HG03108 (cell line): Measurements from ENCODE around the gene MICU2.

Experiments used
- ATAC-seq: cut with Tn5 transposase; IDR thresholded peaks from one replicate; pipeline ENCODE4 v1.9.1; 2021; ENCODE audit warnings: moderate library complexity; ENCODE audit not compliant: unreplicated experiment

Gene MICU2

DNA sequence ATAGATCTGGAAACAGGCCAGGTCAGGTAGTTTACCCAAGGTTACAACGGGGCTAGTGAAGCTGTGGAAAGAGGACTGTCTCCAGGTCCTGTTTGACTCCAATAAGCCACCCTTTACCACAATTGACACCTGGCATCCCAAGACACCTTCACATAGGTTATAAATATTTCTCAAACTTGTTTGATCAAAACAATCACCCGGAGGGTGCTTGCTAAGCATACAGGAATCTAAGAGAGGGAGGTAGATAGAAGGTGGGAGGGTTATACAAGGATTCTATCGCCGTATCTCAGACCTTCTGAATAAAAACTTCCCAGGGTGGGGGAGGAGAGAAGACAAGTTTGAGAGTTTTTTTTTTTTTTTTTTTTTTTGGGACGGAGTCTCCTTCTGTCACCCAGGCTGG is 55.4 kb downstream of the MICU2 start:
- no peak for ATAC-seq

DNA sequence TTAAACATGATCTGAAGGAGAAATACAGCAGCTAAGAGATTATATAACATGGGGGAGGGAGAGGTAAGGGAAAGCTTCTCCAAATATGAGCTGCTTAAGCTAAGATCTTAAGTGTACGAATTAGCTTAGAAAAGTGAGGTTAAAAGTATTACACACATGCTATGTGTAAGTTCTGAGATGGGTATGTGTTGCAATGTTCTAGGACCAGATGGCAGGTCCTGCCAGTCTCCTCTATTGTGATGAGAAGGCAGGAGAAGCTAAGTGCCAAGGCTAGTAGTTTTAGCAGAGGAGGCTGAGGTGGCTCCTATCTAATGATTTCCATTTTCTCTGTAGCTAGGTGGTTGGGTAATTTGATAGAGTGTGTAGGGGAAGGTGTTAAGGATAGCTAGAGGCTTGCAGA is 57.6 kb downstream of the MICU2 start:
- ATAC-seq = no peak

DNA sequence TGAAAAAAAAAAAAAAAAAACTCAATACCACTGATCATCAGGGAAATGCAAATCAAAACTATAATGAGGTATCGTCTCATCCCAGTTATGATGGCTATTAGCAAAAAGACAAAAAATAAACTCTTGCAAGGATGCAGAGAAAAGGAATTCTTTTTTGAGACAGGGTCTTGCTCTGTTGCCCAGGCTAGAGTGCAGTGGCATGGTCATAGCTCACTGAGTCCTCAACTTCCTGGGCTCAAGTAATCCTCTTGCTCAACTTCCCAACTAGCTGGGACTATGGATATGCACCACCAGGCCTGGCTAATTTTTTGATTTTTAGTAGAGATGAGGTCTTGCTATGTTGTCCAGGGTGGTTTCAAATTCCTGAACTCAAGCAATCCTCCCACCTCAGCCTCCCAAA is 59.5 kb downstream of the MICU2 start:
- no peak for ATAC-seq

DNA sequence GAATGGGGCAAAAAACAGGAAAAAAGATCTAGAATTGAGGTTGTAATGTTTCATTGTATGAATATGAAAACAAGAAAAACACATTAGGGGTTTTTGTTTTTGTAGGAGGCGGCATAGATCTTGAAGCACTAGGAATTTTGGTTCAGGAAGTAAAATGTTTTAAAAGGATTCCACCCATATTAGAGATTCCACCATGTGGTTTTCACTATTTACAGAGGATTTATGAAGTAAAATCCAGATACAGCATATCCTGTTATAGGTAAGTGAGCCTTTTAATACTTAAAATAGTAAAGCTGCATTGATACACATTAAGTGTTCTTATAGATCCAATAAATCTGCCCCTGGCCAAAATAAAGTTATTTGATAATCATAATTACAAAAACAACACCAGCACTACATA is 61.4 kb downstream of the MICU2 start:
- ATAC-seq = no peak

DNA sequence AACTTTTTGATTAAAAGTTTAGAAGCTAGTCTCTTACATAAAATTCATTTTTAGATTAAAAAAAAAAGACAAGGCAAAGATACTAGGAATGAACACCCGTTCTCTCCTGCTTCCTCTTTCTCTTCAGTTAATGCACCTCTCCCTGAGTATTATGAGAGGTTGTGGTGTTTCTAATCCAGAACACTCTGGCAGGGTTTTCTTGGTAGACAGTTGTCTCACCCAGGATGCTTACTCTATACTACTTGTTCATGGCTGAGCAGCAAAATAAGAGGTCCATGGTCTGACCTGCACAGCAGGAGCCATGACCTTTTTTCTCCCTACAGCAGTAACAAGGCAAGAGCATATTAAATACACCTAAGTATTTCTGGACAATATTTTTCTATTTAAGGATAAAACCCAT is 62.0 kb downstream of the MICU2 start:
- ATAC-seq = no peak

DNA sequence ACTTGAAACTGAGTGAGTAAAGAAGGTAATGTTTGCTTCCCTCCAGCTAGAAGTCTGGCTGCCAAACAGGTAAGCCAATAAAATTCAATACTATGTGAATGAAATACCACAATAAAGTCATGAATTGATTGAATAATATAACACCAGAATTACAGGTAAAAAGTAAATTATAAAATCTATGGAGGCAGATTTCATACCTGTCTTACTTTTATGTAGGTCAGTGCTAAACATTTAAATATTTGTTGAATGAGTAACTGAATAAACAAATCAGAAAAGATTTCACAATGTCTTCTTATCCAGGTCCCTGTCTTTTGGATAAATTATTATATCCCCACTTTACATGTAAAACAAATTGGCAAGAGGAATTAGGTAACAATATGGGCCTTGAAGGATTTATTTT is 62.7 kb downstream of the MICU2 start:
- ATAC-seq = no peak

DNA sequence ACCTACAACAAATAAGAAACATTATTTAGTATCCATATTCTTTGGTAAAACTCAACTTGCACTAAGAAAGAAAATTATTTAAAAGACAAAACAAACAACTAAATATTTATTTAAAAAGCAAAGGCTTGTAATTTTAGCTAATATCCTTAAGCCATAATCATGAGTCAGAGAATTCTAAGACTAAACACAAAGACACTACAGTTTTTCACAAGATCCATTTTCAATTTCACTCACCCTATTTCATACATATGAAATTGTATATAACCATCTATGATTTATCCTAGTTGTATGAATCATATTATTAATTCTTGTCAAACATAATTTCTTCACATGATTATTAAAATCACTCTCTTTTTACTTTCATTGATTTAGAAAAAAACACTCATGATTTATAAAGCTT is 64.3 kb downstream of the MICU2 start:
- ATAC-seq = no peak

DNA sequence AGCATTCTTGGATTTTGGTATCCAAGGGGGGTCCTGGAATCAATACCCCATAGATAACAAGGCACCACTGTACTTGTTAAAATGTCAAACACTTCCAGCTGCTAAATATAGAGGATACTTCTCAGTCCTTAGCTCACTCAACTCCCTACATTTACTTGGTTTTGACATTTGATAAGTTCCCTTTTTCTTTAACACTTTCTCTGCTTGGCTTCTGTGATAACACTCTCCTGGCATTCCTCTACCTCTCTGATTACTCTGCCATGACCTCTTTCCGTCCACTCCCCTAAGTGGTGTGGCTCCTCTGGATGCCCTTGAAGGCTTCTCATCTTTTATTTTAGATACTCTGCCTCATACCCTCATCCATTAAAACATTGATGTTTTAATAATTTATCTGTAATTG is 65.2 kb downstream of the MICU2 start:
- ATAC-seq = no peak

DNA sequence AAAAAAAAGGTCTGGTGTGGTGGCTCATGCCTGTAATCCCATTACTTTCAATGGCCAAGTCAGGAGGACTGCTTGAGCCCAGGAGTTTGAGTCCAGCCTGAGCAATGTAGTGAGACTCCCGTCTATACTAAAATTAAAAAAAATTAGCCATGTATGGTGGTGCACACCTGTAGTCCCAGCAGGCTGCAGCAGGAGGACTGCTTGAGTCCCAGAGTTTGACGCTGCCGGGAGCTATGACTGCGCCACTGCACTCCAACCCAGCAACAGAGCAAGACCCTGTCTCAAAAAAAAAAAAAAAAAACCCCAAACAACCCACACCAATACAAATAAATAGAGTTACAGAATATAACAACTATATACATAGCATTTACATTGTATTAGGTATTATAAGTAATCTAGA is 65.7 kb downstream of the MICU2 start:
- no peak for ATAC-seq

DNA sequence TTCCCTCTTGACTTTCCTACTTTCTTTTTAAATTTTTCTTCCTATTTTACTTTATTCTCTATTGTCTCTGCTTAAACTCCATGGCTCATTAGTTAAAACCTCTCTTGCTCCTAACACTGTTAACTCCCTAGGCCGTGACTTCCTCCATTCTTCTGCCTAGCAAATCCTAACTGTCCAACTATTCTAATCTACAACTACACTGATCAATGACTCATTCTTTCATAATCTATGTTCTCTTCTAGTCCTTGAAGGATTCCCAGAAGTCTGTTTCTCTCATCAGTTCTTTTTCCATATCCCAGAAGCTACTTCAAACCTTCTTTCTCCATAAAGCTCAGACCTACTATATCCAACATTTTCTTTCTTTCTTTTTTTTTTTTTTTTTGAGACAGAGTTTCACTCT is 66.9 kb downstream of the MICU2 start:
- ATAC-seq = no peak

DNA sequence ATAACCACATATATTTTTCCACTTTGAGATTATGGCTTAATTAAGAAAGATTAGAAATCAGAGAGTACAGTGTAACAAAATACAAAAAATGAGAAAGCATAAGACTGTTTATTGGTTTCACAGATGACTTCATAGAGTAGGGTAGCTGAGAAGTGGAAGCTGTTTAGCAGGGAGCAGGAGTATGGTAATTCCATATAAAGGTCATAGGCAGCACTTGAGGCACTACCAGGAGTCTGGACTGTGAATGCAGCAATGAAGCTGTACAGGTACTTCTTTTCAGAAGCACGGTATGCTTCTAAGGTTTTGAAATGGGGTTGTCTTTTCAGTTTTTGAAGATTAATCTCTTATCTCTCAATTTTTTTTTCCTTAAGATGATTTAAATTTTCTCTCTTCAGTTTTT is 69.2 kb downstream of the MICU2 start:
- no peak for ATAC-seq

DNA sequence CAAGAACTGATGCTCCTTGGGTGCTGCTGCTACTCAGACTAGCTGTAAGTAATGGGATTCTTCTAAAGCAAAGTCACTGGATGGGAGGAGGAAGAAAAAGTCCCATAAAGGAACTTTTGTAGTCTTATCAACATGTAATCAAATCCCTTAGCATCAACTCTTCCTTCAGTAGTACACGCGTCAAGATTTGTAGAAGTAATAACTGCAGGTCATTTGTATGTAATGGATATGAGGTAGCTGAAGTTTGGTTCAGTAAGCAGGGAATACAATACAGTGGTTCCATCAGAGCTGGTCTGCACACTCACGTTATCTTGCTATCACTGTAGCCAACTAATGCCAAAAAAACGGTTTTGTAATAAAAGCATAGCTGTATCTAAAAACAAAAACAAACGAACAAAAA is 72.5 kb downstream of the MICU2 start:
- no peak for ATAC-seq

DNA sequence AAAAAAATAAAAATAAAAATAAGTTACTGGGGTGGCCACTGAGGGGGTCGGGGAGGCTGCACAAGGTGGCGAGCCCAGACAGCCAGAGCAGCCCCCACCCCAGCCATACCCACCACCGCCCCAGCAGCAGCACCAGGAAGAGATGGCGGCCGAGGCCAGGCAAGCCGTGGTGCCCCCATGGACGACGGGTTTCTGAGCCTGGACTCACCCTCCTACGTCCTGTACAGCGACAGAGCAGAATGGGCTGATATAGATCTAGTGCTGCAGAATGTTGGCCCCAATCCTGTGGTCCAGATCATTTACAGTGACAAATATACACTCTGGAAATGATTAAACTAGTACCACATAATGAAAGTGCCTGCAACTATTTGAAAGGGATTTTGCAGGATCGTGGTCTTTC is 73.3 kb downstream of the MICU2 start:
- no peak for ATAC-seq

DNA sequence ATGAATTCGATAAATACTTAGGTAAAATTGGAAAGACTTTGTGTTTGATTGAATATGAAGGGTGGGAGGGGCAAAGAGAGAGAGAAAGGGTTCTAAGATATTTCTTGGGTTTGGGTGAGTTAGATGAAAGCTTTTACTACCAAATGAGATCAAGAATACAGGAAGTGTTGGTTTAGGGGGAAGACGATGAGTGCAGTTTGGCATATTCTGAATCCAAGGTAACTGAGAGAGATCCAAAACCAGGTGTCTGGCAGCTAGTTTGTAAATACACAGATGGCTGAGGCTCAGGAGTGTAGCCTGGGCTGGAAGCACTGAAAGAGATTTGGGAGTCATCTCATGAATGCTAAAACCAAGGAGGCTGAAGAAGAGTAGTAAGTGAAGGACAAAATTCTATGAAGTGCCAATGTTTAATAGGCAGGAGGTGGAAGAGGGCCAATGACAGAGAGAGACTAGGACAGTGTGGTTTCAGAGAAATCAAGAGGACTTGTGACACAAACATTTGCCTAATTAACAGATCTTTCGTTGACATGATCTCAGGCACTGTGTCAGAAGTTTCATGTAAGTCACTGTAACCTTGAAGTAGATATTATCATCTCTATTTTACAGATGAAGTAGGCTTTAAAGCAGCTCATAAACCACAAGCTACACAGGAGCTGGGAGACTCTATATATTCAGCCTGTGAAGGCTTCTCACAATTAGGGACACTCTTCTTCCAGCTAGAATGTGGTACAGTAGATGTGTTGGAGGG is 74.7 kb downstream of the MICU2 start:
- ATAC-seq = no peak

DNA sequence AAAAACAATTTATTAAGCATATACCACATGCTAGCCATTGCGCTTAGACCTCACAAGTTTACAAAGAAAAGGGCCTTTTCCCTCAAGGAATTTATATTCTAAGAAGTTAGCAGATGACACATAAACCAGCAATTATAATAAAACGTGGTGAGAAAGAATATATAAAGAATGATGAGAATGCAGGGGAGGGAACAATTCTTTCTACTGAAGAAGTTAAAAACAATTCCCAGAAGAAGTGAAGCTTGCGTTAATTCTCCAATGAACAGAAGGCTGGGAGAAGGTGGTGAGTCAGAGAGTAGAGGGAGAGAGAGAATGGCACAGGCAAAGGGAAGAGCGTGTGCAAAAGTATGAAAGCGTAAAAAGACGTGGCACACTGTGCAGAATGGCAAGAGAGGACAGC is 75.4 kb downstream of the MICU2 start:
- no peak for ATAC-seq

DNA sequence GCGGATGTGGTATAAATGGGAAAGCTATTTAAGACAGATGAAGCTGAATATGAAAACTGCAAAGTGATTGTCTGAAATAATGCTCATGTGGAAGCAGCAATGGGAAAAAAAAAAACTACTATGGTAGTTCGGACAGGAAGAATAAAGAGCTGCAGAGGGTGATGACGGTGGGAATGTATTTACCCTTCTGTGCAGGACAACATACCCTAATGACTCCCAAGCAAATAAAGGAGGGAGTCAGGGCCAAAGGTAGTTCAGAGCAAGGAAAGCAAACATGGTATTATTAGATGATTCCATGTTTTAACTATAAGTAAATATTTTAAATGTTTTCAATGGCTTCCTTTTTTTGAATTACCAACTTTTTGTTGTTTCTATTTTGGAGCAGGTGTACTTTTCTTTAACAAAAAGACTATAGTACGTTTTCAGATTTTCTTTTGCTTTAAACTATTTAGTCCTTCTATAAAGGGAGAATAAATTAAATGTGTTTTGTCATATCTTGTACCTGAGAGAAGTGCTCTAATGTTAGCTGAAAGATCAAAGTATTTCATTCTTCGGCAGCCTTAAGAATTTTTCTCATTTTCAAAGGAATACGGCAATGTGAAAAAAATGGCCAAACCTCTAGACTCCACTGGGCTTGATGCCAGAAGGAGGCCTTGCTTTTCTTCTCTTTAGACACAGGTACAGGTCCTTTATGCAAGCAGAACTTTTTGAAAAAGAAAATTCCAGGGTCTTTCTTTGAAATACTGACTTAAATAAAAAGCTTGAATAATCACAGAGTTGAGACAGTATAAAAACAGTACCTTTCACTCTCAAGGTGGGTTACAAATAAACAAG is 77.0 kb downstream of the MICU2 start:
- ATAC-seq = no peak

DNA sequence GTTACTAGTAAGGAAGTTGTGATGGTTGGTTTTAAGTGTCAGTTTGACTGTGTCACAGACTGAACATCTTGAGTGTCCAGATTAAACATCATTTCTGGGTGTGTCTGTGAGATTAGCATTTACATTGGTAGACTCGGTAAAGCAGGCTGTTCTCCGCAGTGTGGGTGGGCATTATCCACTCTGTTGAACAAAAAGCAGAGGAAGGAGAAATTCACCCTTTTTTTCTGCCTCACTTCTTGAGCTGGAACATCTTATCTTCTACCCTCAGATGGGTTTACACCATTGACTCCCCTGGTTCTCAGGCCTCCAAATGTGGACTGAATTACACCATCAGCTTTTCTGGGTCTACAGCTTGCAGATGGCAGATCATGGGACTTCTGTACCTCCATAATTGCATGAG is 81.1 kb downstream of the MICU2 start:
- no peak for ATAC-seq

DNA sequence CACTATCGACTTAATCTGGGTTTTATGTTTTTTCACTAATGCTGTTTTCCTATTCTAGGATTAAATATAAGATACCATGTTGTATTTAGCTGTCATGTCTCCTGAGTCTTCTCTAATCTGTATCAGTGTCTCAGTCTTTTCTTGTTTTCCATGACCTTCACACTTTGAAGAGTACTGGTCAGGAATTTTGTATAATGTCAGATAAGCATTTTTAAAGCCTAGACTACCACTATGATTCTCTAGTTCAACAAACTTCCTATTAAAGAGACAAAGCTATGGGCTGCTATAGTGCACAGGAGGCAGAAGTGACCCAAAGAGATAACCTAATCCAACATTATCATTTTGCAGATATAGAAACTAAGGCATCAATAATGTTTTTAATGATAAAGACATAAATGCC is 81.8 kb downstream of the MICU2 start:
- no peak for ATAC-seq

DNA sequence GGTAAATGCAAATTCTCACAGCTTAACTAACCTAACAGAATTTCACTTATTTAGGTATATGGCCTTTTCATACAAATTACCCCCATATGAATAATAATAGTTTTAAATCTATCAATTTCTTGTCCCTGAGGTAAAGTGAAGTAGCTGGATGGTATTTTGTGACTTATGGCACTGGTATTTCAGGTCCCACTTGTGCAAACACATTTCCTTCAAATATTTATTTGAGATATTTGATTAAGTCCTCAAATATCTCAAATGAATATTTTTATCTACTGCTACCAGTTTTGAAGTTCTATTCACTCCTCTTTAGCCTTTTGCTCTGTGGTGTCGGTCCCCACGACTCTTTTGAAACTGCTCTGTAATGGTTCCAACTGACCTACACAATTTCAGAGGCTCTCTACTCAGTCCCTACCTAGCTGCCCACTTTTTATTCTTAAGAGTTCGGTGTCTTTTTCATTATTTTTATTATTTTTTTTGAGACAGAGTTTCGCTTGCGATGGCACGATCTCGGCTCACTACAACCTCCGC is 85.3 kb downstream of the MICU2 start:
- ATAC-seq = no peak

DNA sequence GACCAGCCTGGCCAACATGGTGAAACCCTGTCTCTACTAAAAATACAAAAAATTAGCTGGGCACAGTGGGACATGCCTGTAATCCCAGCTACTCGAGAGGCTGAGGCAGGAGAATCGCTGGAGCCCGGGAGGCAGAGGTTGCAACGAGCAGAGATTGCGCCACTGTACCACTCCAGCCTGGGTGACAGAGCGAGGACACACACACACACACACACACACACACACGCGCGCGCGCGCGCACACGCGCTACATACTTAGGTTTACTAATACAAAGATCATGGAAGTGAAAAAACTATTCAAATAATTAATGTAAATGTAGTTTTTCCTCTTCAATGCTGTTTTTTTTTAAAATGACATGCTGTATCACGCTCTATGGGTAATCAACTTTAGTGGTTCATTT is 86.4 kb downstream of the MICU2 start:
- ATAC-seq = no peak

DNA sequence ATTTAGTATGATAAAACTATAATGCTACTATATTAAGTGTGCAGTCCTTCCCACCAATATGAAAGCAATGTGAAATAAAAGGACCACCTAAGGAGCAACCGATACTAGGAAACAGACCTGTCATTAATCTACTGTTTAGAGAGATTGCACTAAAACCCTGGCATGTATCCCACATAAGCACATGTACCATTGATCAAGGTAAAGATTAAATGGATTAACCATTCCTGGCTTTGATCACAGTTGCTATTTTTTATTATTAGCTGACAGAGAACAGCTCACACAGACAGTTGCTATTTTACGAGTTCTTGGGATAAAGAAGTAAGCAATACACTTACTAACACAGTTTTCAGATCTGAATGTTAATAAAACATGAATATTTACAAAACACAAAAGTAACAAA is 87.2 kb downstream of the MICU2 start:
- no peak for ATAC-seq

DNA sequence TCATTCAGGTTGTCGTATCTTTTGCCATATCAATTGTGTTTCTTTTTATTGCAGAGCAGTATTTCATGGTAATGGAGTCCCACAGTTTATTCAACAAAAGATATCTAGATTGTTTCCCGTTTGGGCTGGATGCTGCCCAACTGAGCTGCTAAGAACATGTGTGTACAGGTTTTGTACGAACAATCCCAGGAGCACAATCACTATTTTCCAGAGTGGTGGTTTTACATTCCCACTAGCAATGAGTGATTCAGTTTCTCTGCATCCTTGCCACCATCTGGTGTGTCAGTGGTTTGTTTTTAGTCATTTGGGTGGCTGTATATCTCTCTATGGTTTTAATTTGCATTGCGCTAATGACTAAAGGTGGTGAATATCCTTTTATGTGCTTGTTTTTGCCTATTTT is 92.1 kb downstream of the MICU2 start:
- no peak for ATAC-seq
